ENCODE measurements around the gene MIB2.
A peak's percentile ranks its signal among the peaks of the same experiment; 100 is the strongest.

MIB2 gene

DNA sequence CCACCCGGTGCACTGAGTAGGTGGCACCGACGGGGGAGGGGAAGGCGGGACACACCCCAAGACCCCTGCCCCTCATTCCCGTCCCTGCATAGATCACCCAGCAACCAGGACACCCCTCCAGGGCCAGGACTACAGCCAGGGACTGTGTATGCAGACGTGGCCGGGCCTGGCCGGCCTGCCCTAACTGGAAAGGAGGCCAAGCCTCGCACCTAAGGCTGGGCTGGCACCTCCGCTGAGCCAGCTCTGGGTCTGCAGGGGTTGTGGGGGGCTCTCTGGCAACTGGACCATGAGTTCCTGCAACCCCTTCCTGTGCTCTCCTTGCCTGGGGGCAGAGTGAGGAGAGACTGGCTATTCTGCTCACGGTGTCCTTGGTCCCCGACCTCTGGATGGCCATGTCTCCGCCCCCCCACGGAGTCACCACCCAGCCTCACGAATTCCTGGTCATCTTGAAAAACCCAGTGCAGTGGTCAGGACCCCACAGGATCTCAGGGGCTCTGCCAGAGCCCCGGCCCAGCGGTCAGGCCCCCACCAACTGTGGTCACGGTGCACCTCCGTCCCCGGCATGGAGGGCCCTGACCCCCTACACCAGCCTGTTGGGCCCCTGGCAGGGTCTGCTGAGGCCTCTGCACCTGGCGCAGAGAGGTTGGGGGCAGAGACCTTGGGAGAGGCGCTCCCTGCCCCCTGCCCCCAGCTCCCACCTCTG is 14.3 kb upstream of the MIB2 start:
- Histone ChIP-seq H3K9ac (no peak overlapping the region), H3K4me2 (peak overlapping the region; percentile 58 to 90 (median 82); a peak in 19 of 22 replicates), H3K27me3 (peaks cover 39 to 68% (median 53%) of the 10 kb centered on the region in 11 experiments), H3K36me3 (no peaks in the 10 kb centered on the region), H3K4me1 (peaks cover 41 to 79% (median 73%) of the 10 kb centered on the region in 10 experiments), H3K27ac (no peak overlapping the region), H3K4me3 (peak overlapping the region in 3 of 10 experiments; percentile 20 to 64 (median 64); a peak in 2 of 20 replicates), H3K9me3 (replicated peaks in 1 of 11) (no peaks in the 10 kb centered on the region), H4K20me1 (peaks cover 0 to 31% (median 9%) of the 10 kb centered on the region in 11 experiments; a peak in 12 of 22 replicates)
- TF ChIP-seq Cebpa-rat (IDR thresholded peaks at IDR 0.05), result no peak

DNA sequence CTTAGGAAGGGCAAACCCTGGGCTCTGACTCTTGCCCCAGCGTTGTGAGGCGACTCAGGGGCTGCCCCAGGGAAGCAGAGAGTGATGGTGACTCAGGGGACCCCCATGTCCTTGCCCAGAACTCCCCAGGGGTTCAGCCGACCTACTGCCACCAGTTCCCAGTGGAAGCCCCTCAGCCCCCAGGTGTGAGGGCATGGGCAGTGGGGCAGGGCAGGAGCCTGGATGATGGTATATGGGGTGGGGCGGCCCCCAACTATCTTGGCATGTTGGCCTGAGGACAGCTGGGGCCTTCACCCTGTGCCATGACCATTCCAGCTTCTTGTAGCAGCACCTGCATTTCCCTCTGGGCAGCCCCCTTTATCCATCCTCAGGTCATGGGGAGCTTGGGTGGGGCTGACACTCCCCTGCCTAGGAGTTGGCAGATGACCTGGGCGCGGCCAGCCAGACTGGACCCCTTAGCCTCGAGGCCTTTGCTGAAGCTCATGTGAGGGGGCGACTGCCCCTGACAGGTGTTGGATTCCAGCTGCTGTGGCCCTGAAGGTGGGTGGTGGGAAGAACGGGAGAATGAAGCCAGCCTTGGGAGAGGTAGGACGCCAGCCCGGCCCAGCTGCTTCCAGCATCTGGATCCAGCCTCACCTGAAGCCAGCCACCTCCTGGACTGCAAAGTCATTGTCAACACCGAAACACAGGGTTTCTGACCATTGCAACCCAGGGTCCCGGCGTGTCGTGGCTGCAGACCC is 13.6 kb upstream of the MIB2 start:
- H3K27ac ChIP-seq, result no peak overlapping the region
- peaks cover 36 to 60% (median 49%) of the 10 kb centered on the region in 11 experiments for H3K27me3 ChIP-seq
- TF ChIP-seq Cebpa-rat (IDR thresholded peaks at IDR 0.05), result no peak
- H3K36me3 ChIP-seq, result no peaks in the 10 kb centered on the region
- no peak overlapping the region for H3K4me3 ChIP-seq
- peak overlapping the region in 10 of 11 experiments; percentile 26 to 85 (median 62); a peak in 17 of 22 replicates for H3K4me2 ChIP-seq
- no peaks in the 10 kb centered on the region for H3K9me3 ChIP-seq (replicated peaks in 1 of 11)
- H4K20me1 ChIP-seq, result peaks cover 0 to 31% (median 9%) of the 10 kb centered on the region in 11 experiments; a peak in 12 of 22 replicates
- no peak overlapping the region for H3K9ac ChIP-seq
- H3K4me1 ChIP-seq, result peaks cover 47 to 82% (median 76%) of the 10 kb centered on the region in 10 experiments

DNA sequence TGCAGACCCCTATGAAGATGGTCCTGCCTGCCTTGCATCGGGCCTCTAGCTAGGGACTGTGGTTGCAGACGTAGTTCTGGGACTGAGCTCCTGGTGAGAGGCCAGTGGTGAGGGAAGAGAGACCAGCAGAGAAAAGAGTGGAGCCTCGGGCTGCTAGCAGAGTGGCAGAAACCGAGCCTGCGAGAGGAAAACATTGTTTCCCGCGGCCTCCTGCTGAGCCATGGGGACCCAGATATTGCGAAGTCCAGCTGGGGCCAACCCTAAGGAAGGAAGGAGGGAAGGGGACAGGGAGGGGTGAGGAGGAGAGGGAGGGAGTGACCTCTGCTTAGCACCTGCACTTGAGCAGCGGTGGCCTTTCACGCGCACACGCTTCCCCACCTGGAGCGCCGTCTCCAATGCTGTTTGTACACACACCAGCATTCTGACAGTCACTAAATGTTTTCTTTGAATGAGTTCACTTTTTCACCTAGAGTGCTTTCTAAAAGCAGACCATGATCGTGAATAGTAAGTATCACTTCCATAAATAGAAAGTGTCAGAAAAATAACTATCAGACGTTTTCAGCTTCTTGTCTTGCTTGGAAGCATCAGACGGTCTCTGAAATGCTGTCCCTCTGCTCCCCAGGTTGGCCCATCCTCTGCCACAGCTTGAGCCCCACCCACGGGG is 12.9 kb upstream of the MIB2 start:
- Histone ChIP-seq H3K36me3 (no peaks in the 10 kb centered on the region), H4K20me1 (peaks cover 0 to 31% (median 9%) of the 10 kb centered on the region in 11 experiments; a peak in 10 of 22 replicates), H3K4me1 (peaks cover 52 to 83% (median 76%) of the 10 kb centered on the region in 10 experiments), H3K4me2 (peak overlapping the region; percentile 26 to 85 (median 62); a peak in 21 of 22 replicates), H3K4me3 (no peak overlapping the region), H3K27ac (no peak overlapping the region), H3K9me3 (replicated peaks in 1 of 11) (no peaks in the 10 kb centered on the region), H3K27me3 (peaks cover 32 to 57% (median 46%) of the 10 kb centered on the region in 11 experiments), H3K9ac (peak overlapping the region in 3 of 11 experiments; percentile 10 to 58 (median 27); a peak in 2 of 22 replicates)
- no peak for TF ChIP-seq Cebpa-rat (IDR thresholded peaks at IDR 0.05)

DNA sequence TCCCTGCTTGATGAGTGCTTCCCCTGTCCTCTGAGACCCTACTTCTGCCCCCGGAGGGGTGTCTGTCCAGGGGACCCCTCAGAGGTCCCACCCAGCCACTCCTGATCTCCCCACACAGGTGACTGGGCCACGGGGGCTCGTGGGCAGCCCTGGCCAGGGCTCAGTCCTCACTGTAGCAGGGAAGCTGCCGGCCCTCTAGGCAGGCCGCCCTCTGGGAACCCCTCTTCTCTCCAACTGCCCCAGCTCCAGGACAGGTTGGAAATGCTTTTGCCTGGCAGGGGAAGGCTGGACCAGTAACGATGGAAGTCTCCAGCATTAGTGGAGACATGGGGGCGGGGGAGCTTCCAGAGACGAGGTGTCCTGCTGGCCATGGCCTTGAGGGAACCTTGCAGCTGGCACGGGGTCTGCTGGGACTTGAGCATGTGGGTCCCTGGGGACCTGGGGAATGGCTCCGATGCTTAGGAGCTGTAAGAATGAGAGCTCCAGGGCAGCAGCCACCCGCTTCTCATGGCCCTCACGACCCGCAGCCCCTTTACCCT is 12.3 kb upstream of the MIB2 start:
- H3K4me2 ChIP-seq, result peak overlapping the region; percentile 6 to 85 (median 62); a peak in 20 of 22 replicates
- peak overlapping the region in 5 of 11 experiments; percentile 10 to 58 (median 31); a peak in 4 of 22 replicates for H3K9ac ChIP-seq
- H3K27me3 ChIP-seq, result peaks cover 29 to 52% (median 41%) of the 10 kb centered on the region in 11 experiments
- H3K27ac ChIP-seq, result no peak overlapping the region
- peaks cover 0 to 29% (median 9%) of the 10 kb centered on the region in 11 experiments; a peak in 10 of 22 replicates for H4K20me1 ChIP-seq
- H3K9me3 ChIP-seq (replicated peaks in 1 of 11), result no peaks in the 10 kb centered on the region
- no peak for TF ChIP-seq Cebpa-rat (IDR thresholded peaks at IDR 0.05)
- no peaks in the 10 kb centered on the region for H3K36me3 ChIP-seq
- no peak overlapping the region for H3K4me3 ChIP-seq
- H3K4me1 ChIP-seq, result peaks cover 49 to 80% (median 73%) of the 10 kb centered on the region in 10 experiments

DNA sequence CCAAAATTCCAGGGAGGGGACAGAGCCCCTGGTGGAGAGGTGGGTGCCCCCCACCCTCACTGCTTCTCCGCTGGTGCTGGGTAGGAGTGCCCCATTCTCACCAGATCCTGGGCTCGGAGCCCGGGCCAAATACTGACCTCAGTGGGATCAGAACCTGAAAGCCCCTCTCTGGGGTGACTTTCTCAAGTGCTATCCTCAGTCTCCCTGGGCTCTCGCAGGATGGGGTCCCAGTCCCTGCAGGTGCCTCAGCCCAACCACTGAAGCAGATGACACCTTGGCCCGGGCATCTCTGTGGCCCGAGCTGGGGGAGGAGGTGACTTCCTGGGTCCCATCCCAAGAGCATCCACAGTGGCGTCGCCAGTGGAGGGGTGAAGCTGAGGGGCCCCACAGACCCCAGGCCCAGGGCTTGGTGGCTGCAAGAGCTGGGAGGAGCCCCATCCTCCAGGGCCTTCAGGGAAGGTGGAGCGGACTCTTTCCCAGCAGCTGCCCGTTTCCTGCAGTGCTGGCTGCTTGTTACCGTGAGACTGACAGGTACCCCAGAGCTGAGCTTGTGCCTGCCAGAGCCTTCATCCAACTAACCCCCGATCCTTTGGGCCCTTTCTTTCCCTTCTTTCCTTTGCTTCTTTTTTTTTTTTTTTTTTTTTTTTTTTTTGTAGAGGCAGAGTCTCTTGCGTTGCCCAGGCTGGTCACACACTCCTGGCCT is 11.5 kb upstream of the MIB2 start:
- Histone ChIP-seq H3K4me1 (peaks cover 41 to 72% (median 65%) of the 10 kb centered on the region in 10 experiments), H4K20me1 (peaks cover 0 to 24% (median 6%) of the 10 kb centered on the region in 11 experiments; a peak in 10 of 22 replicates), H3K27me3 (peaks cover 24 to 44% (median 33%) of the 10 kb centered on the region in 11 experiments), H3K36me3 (no peaks in the 10 kb centered on the region), H3K4me2 (peak overlapping the region in 10 of 11 experiments; percentile 26 to 85 (median 62); a peak in 17 of 22 replicates), H3K9me3 (replicated peaks in 1 of 11) (no peaks in the 10 kb centered on the region), H3K27ac (no peak overlapping the region), H3K9ac (peak overlapping the region in 5 of 11 experiments; percentile 10 to 58 (median 31); a peak in 4 of 22 replicates), H3K4me3 (no peak overlapping the region)
- no peak for TF ChIP-seq Cebpa-rat (IDR thresholded peaks at IDR 0.05)

DNA sequence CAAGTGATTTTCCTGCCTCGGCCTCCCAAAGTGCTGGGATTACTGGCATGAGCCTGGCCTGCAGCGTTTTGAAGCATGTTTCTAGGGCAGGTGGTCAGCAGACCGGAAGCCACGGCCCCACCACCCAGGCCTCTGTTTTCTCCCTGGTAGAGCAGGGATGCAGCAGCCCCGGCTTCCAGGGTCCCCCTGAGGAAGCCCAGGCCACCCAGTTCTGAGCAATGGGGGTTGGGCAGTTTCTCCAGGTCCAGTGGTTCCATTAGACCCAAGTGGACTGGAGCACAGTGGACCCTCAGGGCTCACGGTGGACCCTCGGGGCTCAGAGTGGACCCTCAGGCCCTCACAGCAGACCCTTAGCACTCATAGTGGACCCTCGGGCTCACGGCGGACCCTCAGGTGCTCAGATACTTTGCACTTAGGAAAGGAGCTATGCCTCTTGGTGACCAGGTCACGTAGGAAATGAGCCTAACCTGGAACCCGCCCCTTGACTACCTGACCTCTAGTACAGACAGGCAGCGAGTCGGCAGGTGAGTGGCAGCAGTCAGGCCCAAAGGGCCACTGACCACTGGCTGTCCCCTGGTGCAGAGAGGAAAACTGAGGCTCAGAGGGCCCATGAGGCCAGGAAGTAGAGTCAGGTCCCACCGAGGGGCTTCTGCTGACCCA is 10.8 kb upstream of the MIB2 start:
- Histone ChIP-seq H3K27ac (no peak overlapping the region), H3K9me3 (replicated peaks in 1 of 11) (no peaks in the 10 kb centered on the region), H3K36me3 (no peaks in the 10 kb centered on the region), H4K20me1 (peaks cover 0 to 17% (median 4%) of the 10 kb centered on the region in 11 experiments; a peak in 4 of 22 replicates), H3K27me3 (peaks cover 17 to 38% (median 27%) of the 10 kb centered on the region in 11 experiments), H3K4me1 (peaks cover 35 to 65% (median 58%) of the 10 kb centered on the region in 10 experiments), H3K9ac (no peak overlapping the region), H3K4me3 (no peak overlapping the region), H3K4me2 (peak overlapping the region in 9 of 11 experiments; percentile 55 to 85 (median 63); a peak in 14 of 22 replicates)
- no peak for TF ChIP-seq Cebpa-rat (IDR thresholded peaks at IDR 0.05)

DNA sequence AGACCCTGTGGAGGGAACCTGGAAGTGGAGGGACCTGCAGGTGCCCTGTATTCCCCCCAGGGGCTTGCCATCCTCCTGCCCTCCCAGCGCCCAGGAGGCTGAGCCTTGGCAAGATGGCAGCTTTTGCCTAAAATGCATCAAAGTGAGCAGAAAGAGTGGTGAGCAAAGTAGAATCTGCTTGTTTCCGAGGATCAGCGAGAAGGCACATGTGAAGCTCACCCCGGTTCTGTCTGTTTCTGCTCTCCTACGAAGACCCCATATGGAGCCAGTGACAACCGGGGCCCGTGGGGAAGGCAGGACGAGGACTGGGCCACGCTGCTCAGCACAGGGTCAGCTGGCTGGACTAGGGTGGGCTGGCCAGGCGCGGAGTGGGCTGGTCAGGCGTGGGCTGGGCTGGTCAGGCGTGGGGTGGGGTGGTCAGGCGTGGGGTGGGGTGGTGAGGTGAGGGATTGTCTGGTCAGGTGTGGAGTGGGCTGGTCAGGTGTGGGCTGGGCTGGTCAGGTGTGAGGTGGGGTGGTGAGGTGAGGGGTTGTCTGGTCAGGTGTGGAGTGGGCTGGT is 10.2 kb upstream of the MIB2 start:
- peaks cover 13 to 32% (median 21%) of the 10 kb centered on the region in 11 experiments for H3K27me3 ChIP-seq
- no peak overlapping the region for H3K4me3 ChIP-seq
- no peak overlapping the region for H3K9ac ChIP-seq
- peak overlapping the region in 8 of 11 experiments; percentile 59 to 85 (median 66); a peak in 9 of 22 replicates for H3K4me2 ChIP-seq
- no peak overlapping the region for H3K27ac ChIP-seq
- TF ChIP-seq Cebpa-rat (IDR thresholded peaks at IDR 0.05), result no peak
- H3K4me1 ChIP-seq, result peaks cover 34 to 63% (median 56%) of the 10 kb centered on the region in 10 experiments
- H4K20me1 ChIP-seq, result peaks cover 0 to 17% (median 4%) of the 10 kb centered on the region in 11 experiments; a peak in 4 of 22 replicates
- no peaks in the 10 kb centered on the region for H3K9me3 ChIP-seq (replicated peaks in 1 of 11)
- no peaks in the 10 kb centered on the region for H3K36me3 ChIP-seq
